HG02884 (cell line): ENCODE measurements around the gene LRCH2.
"Not testable (repeated sequence)": the region's sequence is repeated elsewhere in the genome, so short reads cannot be mapped to it uniquely, and the experiment has no call there.

Experiments used
- ATAC-seq: cut with Tn5 transposase; IDR thresholded peaks from one replicate; pipeline ENCODE4 v1.9.1; 2021; ENCODE audit warnings: mild to moderate bottlenecking, moderate library complexity; ENCODE audit not compliant: unreplicated experiment

LRCH2 gene

GRCh38 chrX:115233497-115234455 lies at the start of gene LRCH2:
Gene LRCH2, minus strand, starts transcription at chrX:115234096. Its CDS starts 55 bp downstream, at chrX:115234041.
- ATAC-seq: no peak

GRCh38 chrX:115269051-115269683 lies 35.3 kb upstream of the LRCH2 start:
- ATAC-seq: no peak

GRCh38 chrX:115268421-115268820 lies 34.5 kb upstream of the LRCH2 start:
- no peak for ATAC-seq

GRCh38 chrX:115266300-115266699 lies 32.4 kb upstream of the LRCH2 start:
- no peak for ATAC-seq

- no peak for ATAC-seq
Measured at GRCh38 chrX:115264009-115264408, 30.1 kb upstream of the LRCH2 start.

- ATAC-seq: no peak
Measured at GRCh38 chrX:115261148-115261547, 27.3 kb upstream of the LRCH2 start.

- ATAC-seq: no peak
Measured at GRCh38 chrX:115260330-115260729, 26.4 kb upstream of the LRCH2 start.

GRCh38 chrX:115259238-115259875 lies 25.5 kb upstream of the LRCH2 start:
- no peak for ATAC-seq

- ATAC-seq: no peak
Measured at GRCh38 chrX:115257711-115258110, 23.8 kb upstream of the LRCH2 start.

- no peak for ATAC-seq
Measured at GRCh38 chrX:115255003-115255402, 21.1 kb upstream of the LRCH2 start.

- peak; percentile 62 for ATAC-seq
Measured at GRCh38 chrX:115251458-115252233, 17.8 kb upstream of the LRCH2 start.

- no peak for ATAC-seq
Measured at GRCh38 chrX:115237056-115237455, 3.2 kb upstream of the LRCH2 start.

- no peak for ATAC-seq
Measured at GRCh38 chrX:115236560-115236959, 2.7 kb upstream of the LRCH2 start.

- ATAC-seq: no peak
Measured at GRCh38 chrX:115234461-115234860, 565 bp upstream of the LRCH2 start.

GRCh38 chrX:115232933-115233496 lies 881 bp downstream of the LRCH2 start:
- no peak for ATAC-seq

- no peak for ATAC-seq
Measured at GRCh38 chrX:115229337-115230003, 4.4 kb downstream of the LRCH2 start.

- ATAC-seq: no peak
Measured at GRCh38 chrX:115226929-115227328, 7.0 kb downstream of the LRCH2 start.

GRCh38 chrX:115217346-115217745 lies 16.6 kb downstream of the LRCH2 start:
- ATAC-seq: not testable (repeated sequence)

- no peak for ATAC-seq
Measured at GRCh38 chrX:115214605-115215004, 19.3 kb downstream of the LRCH2 start.

GRCh38 chrX:115214151-115214550 lies 19.7 kb downstream of the LRCH2 start:
- ATAC-seq: no peak
